CD14-positive monocyte (primary cell): ENCODE measurements around the gene DES. TPM values are rescaled to one million over a fixed set of nuclear protein-coding genes. Genes with fewer than 3 reads are reported as not detected.

Experiments used
- DNase-seq, 3 donors: peaks; one replicate each; pipeline ENCODE4 v3.0.0-alpha.2; 2011 to 2022
- H2AFZ ChIP-seq: 2 replicates; pipeline ENCODE4 v1.6.0; 2012; ENCODE audit warnings: mild to moderate bottlenecking, low read depth, low read length, inconsistent platforms; ENCODE audit not compliant: insufficient read depth, poor library complexity, severe bottlenecking
- H3K27ac ChIP-seq, 2 donors: 1 replicate in 1 of 2; 2 replicates in 1 of 2; pipeline ENCODE4 v1.5.1; 2012 to 2013; ENCODE audit warnings: low read length in 2 of 2, control low read depth in 1 of 2, inconsistent platforms in 1 of 2, low read depth in 1 of 2, mild to moderate bottlenecking in 1 of 2
- H3K27me3 ChIP-seq, 2 donors: one replicate each; pipeline versions ENCODE4 v1.6.0 to v1.6.1; 2011 to 2013; ENCODE audit warnings: low read length in 2 of 2; ENCODE audit not compliant: control insufficient read depth in 2 of 2, insufficient read depth in 2 of 2
- H3K36me3 ChIP-seq, 2 donors: replicated peaks in 1 of 2; 1 replicate in 1 of 2; 2 replicates in 1 of 2; pipeline versions ENCODE4 v1.5.1 to v1.6.1; 2012 to 2013; ENCODE audit warnings: low read length in 2 of 2, control low read depth in 1 of 2, inconsistent platforms in 1 of 2, mild to moderate bottlenecking in 1 of 2; ENCODE audit not compliant: insufficient read depth in 2 of 2, control insufficient read depth in 1 of 2
- H3K4me1 ChIP-seq, 2 donors: 1 replicate in 1 of 2; 2 replicates in 1 of 2; pipeline versions ENCODE4 v1.5.1 to v1.6.1; 2012 to 2013; ENCODE audit warnings: low read length in 2 of 2, control low read depth in 1 of 2, inconsistent platforms in 1 of 2, mild to moderate bottlenecking in 1 of 2, moderate library complexity in 1 of 2; ENCODE audit not compliant: insufficient read depth in 2 of 2, control insufficient read depth in 1 of 2
- H3K4me2 ChIP-seq: replicated peaks from 2 replicates; pipeline ENCODE3; 2012; ENCODE audit warnings: low read length, moderate library complexity, mild to moderate bottlenecking; ENCODE audit not compliant: poor library complexity, severe bottlenecking; ENCODE audit errors: extremely low read depth
- H3K4me3 ChIP-seq, 3 experiments: fragments of 200-600 bp in 1 of 3; sonication (generic) in 1 of 3; replicated peaks in 1 of 3; 1 replicate in 2 of 3; 2 replicates in 1 of 3; pipeline ENCODE4 v1.5.1; 2011 to 2013; ENCODE audit warnings: low read length in 3 of 3, mild to moderate bottlenecking in 3 of 3, control low read depth in 2 of 3, low read depth in 2 of 3, inconsistent platforms in 1 of 3, moderate library complexity in 1 of 3
- H3K79me2 ChIP-seq: 2 replicates; pipeline ENCODE4 v1.6.0; 2012; ENCODE audit warnings: mild to moderate bottlenecking, control low read depth, inconsistent platforms, low read length, moderate library complexity; ENCODE audit not compliant: insufficient read depth
- H3K9ac ChIP-seq: 2 replicates; pipeline ENCODE4 v1.6.0; 2017; ENCODE audit warnings: low read length, mild to moderate bottlenecking; ENCODE audit not compliant: insufficient read depth, poor library complexity, severe bottlenecking
- H3K9me3 ChIP-seq, 2 donors: replicated peaks in 1 of 2; 1 replicate in 1 of 2; 2 replicates in 1 of 2; pipeline versions ENCODE4 v1.5.1 to v1.6.1; 2012 to 2013; ENCODE audit warnings: low read length in 2 of 2, control low read depth in 1 of 2; ENCODE audit not compliant: control insufficient read depth in 1 of 2, insufficient read depth in 1 of 2
- H4K20me1 ChIP-seq: 2 replicates; pipeline ENCODE4 v1.6.0; 2012; ENCODE audit warnings: mild to moderate bottlenecking, low read length, control low read depth, moderate library complexity; ENCODE audit not compliant: insufficient read depth
- H3K27ac Mint-ChIP-seq, 7 donors: one replicate each; pipeline ENCODE4 v1.8.0; 2020; ENCODE audit warnings: mild to moderate bottlenecking in 7 of 7, mixed read lengths in 7 of 7, moderate library complexity in 6 of 7, inconsistent platforms in 2 of 7
- H3K27me3 Mint-ChIP-seq, 3 donors: one replicate each; pipeline ENCODE4 v1.8.0; 2021 to 2022; ENCODE audit warnings: low read depth in 3 of 3, mild to moderate bottlenecking in 3 of 3, mixed read lengths in 3 of 3, moderate library complexity in 3 of 3, inconsistent platforms in 1 of 3
- H3K36me3 Mint-ChIP-seq, 2 donors: one replicate each; pipeline ENCODE4 v1.8.0; 2020; ENCODE audit warnings: mixed read lengths in 2 of 2, inconsistent platforms in 1 of 2, mild to moderate bottlenecking in 1 of 2
- H3K4me1 Mint-ChIP-seq: one replicate; pipeline ENCODE4 v1.8.0; 2020; ENCODE audit warnings: mild to moderate bottlenecking, mixed read lengths
- H3K4me3 Mint-ChIP-seq, 2 donors: one replicate each; pipeline ENCODE4 v1.8.0; 2020; ENCODE audit warnings: mild to moderate bottlenecking in 2 of 2, mixed read lengths in 2 of 2, moderate library complexity in 1 of 2
- H3K9me3 Mint-ChIP-seq, 7 donors: one replicate each; pipeline ENCODE4 v1.8.0; 2020 to 2022; ENCODE audit warnings: mixed read lengths in 7 of 7, mild to moderate bottlenecking in 6 of 7, moderate library complexity in 6 of 7, inconsistent platforms in 2 of 7
- CTCF ChIP-seq: fragments of 200-600 bp; IDR thresholded peaks from one replicate; pipeline ENCODE4 v1.8.0; 2022; ENCODE audit warnings: antibody characterized with exemption, mild to moderate bottlenecking
- WGBS: methylation state at CpG from one replicate; pipeline ENCODE4 v1.1.5; 2013; ENCODE audit warnings: missing lambda C conversion rate; ENCODE audit not compliant: insufficient coverage; 5-methylcytosine and 5-hydroxymethylcytosine counted together
- intact Hi-C, 2 donors: fragments of 100-400 bp; cut with micrococcal nuclease; formaldehyde crosslinking; loops; one replicate each; pipeline versions ENCODE4 v1.15.0 to v1.15.1; 2023
- polyA plus RNA-seq, 3 donors: library from polyadenylated mRNA; depleted of rRNA in 1 of 3; unstranded in 2 of 3; stranded (reverse) in 1 of 3; fragments of 300-500 nt in 2 of 3; fragments of >200 nt in 1 of 3; fragmentation: Illumina TruSeq in 2 of 3; gene quantifications; 1 replicate in 2 of 3; 2 replicates in 1 of 3; pipeline ENCODE4 v1.2.3, GENCODE V29; 2012 to 2021

Gene DES
- polyA plus RNA-seq, 3 donors: 2.4 to 4.0 (median 2.4) TPM

- H3K4me2 ChIP-seq: no peak overlapping the region
- no peaks in the 10 kb centered on the region for H3K79me2 ChIP-seq
- no peaks in the 10 kb centered on the region for H3K27me3 ChIP-seq
- intact Hi-C loops: no loop called here
- Mint-ChIP-seq H3K4me3 (no peak overlapping the region), H3K27ac (no peak overlapping the region), H3K4me1 (no peaks in the 10 kb centered on the region), H3K27me3 (peaks cover 3 to 6% (median 4%) of the 10 kb centered on the region in 3 donors), H3K9me3 (peaks cover 0 to 2% (median 0%) of the 10 kb centered on the region in 7 donors), H3K36me3 (no peaks in the 10 kb centered on the region)
- 96% methylated on average over 2 of the region's 2 CpGs for WGBS
- no peak overlapping the region for H3K9ac ChIP-seq
- DNase-seq: no peak
- no peak overlapping the region for H3K4me3 ChIP-seq
- no peaks in the 10 kb centered on the region for H3K9me3 ChIP-seq
- no peaks in the 10 kb centered on the region for H3K4me1 ChIP-seq
- H3K36me3 ChIP-seq: no peaks in the 10 kb centered on the region
- no peaks in the 10 kb centered on the region for H4K20me1 ChIP-seq
- H2AFZ ChIP-seq: no peak overlapping the region
- H3K27ac ChIP-seq: no peak overlapping the region
- no peak for TF ChIP-seq CTCF
Observed at GRCh38 chr2:219467736-219468075, 49.5 kb downstream of the DES start.

- Histone ChIP-seq H3K27me3 (no peaks in the 10 kb centered on the region), H3K79me2 (no peaks in the 10 kb centered on the region), H3K27ac (no peak overlapping the region), H3K4me3 (no peak overlapping the region), H2AFZ (no peak overlapping the region), H3K9ac (no peak overlapping the region), H3K36me3 (no peaks in the 10 kb centered on the region), H3K4me1 (no peaks in the 10 kb centered on the region), H3K4me2 (no peak overlapping the region), H4K20me1 (no peaks in the 10 kb centered on the region), H3K9me3 (no peaks in the 10 kb centered on the region)
- Mint-ChIP-seq H3K4me3 (no peak overlapping the region), H3K27ac (no peak overlapping the region), H3K27me3 (peaks cover 3 to 6% (median 5%) of the 10 kb centered on the region in 3 donors), H3K9me3 (peaks cover 0 to 2% (median 0%) of the 10 kb centered on the region in 7 donors), H3K36me3 (no peaks in the 10 kb centered on the region), H3K4me1 (no peaks in the 10 kb centered on the region)
- no peak for TF ChIP-seq CTCF
- no peak for DNase-seq
- WGBS: 97% methylated on average over 20 of the region's 23 CpGs
- intact Hi-C loops: no loop called here
Observed at GRCh38 chr2:219468410-219469185, 50.4 kb downstream of the DES start.
